Panc1 (cell line): Measurements from ENCODE around the gene COG7. TPM values are rescaled to one million over a fixed set of nuclear protein-coding genes. Genes with fewer than 3 reads are reported as not detected.

Source experiments
- ATAC-seq: fragments of 200-7000 bp; cut with Tn5 transposase; 2 replicates; pipeline ENCODE4 v1.9.1; 2020; ENCODE audit warnings: mild to moderate bottlenecking, moderate library complexity
- BruUV-seq: library from RNA; stranded (reverse); fragments of 400-500 nt; replicated peaks from 2 replicates; lab custom pipeline; 2021; lab: Mats Ljungman, UMichigan
- CTCF ChIA-PET: fragments of 300-600 bp; sonication (Branson Sonifier 250); formaldehyde crosslinking; loops from one replicate; lab custom pipeline; 2022; ENCODE audit warnings: antibody characterized with exemption; lab: Charles Lee
- POLR2A ChIA-PET: fragments of 300-600 bp; sonication (Branson Sonifier 250); formaldehyde crosslinking; loops from one replicate; lab custom pipeline; 2022; ENCODE audit warnings: antibody characterized with exemption; lab: Charles Lee
- DNase-seq: peaks from one replicate; pipeline ENCODE4 v3.0.0-alpha.2; 2010; ENCODE audit warnings: low read depth, low spot score
- H3K27ac ChIP-seq: 2 replicates; pipeline ENCODE4 v1.5.1; 2011; ENCODE audit warnings: mild to moderate bottlenecking, low read length, inconsistent platforms
- H3K27me3 ChIP-seq: fragments of 200-500 bp; sonication (Bioruptor generic); 2 replicates; pipeline ENCODE4 v1.6.0; 2014; ENCODE audit warnings: low read length, inconsistent platforms; ENCODE audit not compliant: control insufficient read depth, insufficient read depth
- H3K36me3 ChIP-seq: fragments of 200-500 bp; sonication (Bioruptor generic); 2 replicates; pipeline ENCODE4 v1.5.1; 2014; ENCODE audit warnings: inconsistent platforms, mild to moderate bottlenecking, low read length, moderate library complexity; ENCODE audit not compliant: control insufficient read depth, insufficient read depth
- H3K4me1 ChIP-seq: 2 replicates; pipeline ENCODE4 v1.5.1; 2011; ENCODE audit warnings: inconsistent platforms, mild to moderate bottlenecking, low read length, moderate library complexity; ENCODE audit not compliant: control insufficient read depth, insufficient read depth
- H3K4me3 ChIP-seq, 2 experiments: 2 replicates each; pipeline ENCODE4 v1.5.1; 2011 to 2012; ENCODE audit warnings: low read depth in 2 of 2, low read length in 2 of 2, mild to moderate bottlenecking in 2 of 2, inconsistent platforms in 1 of 2, moderate library complexity in 1 of 2
- H3K9me3 ChIP-seq: fragments of 200-500 bp; sonication (Bioruptor generic); 2 replicates; pipeline ENCODE4 v1.5.1; 2014; ENCODE audit warnings: low read depth, mild to moderate bottlenecking, inconsistent platforms, low read length, moderate library complexity; ENCODE audit not compliant: control insufficient read depth, insufficient read depth
- POLR2AphosphoS5 ChIP-seq: IDR thresholded peaks from 2 replicates; pipeline ENCODE4 v1.6.1; 2012; ENCODE audit warnings: mild to moderate bottlenecking, low read depth, low read length, moderate library complexity
- SIN3A ChIP-seq: IDR thresholded peaks from 2 replicates; pipeline ENCODE4 v1.6.1; 2012; ENCODE audit warnings: low read depth, mild to moderate bottlenecking, low read length, moderate library complexity, borderline replicate concordance; ENCODE audit not compliant: insufficient read depth
- TCF7L2 ChIP-seq: IDR thresholded peaks from 2 replicates; pipeline ENCODE4 v1.6.1; 2011; ENCODE audit warnings: mild to moderate bottlenecking, low read depth, low read length, inconsistent platforms
- in situ Hi-C: cut with HindIII; loops from 2 replicates; pipeline ENCODE4 v1.10.0; 2016; ENCODE audit warnings: low sequenced_read_pairs, low pct_unique_long_range_greater_than_20kb
- intact Hi-C: fragments of 100-400 bp; cut with micrococcal nuclease; formaldehyde crosslinking; loops from one replicate; pipeline ENCODE4 v1.10.0; 2022; ENCODE audit not compliant: unreplicated experiment
- total RNA-seq: library from RNA; stranded (reverse); gene quantifications from one replicate; pipeline ENCODE4 v1.2.1, GENCODE V29; 2021; ENCODE audit not compliant: unreplicated experiment
- TF ChIP-seq, protein P1 (sequence below): fragments of 450-650 bp; IDR thresholded peaks from 2 replicates; pipeline ENCODE4 v1.5.1; 2017; ENCODE audit warnings: mild to moderate bottlenecking
- TF ChIP-seq, protein P2 (sequence below), 2 experiments: IDR thresholded peaks; 2 replicates each; pipeline ENCODE4 v1.6.1; 2011 to 2012; ENCODE audit warnings: low read depth in 2 of 2, control low read depth in 1 of 2, low read length in 1 of 2, mild to moderate bottlenecking in 1 of 2, moderate library complexity in 1 of 2; ENCODE audit not compliant: insufficient read depth in 1 of 2

COG7 gene
- total RNA-seq, 1 experiment from 2014 or later: 25.3 TPM

DNA sequence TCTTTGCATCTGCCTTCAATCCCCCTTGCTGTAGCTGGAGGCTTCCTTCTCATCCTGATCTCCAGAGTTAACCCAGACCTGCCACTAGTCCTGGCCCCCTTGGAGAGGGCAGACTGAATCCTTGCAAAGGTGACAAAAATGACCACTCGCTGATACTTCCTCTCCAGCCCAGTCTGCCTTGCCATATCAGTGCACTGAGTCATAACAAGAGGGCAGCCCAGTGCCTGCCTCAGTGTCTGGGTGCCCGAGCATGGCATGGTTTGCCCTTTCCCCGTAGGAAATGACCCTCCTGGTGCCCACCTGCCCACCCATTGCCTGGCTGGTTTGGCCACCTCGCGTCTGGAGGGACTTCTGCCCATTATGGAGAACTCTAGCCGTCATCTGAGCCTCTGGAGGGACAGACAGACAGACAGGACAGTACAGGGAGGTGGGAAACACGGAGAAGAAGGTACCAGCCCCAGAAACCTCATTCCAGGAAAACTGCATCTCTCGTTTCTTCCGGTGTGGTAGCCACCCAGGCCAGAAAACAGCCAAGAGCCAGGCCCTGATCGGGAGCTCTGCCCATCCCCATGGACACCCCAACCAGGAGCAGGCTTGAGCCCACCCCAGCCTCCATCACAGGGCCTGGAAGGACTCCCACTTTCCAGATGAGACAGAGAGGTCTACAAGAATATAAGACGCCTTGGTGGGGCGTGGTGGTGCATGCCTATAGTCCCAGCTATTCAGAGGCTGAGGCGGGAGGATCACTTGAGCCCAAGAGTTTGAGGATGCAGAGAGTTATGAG lies 79.4 kb downstream of the COG7 start:
- H3K9me3 ChIP-seq: no peaks in the 10 kb centered on the region
- no peak overlapping the region for H3K4me3 ChIP-seq
- no TSS peak for BruUV-seq
- H3K27ac ChIP-seq: no peak overlapping the region
- POLR2A ChIA-PET: no interaction called here
- H3K27me3 ChIP-seq: no peaks in the 10 kb centered on the region
- DNase-seq (no peak), ATAC-seq (no peak)
- no peaks in the 10 kb centered on the region for H3K36me3 ChIP-seq
- CTCF ChIA-PET: no interaction called here
- peaks cover 5% of the 10 kb centered on the region for H3K4me1 ChIP-seq
- in situ Hi-C loops (no loop called here), intact Hi-C loops (no loop called here)
- TF ChIP-seq TCF7L2 (no peak), POLR2AphosphoS5 (no peak), SIN3A (no peak)
- TF ChIP-seq, protein P1, sequence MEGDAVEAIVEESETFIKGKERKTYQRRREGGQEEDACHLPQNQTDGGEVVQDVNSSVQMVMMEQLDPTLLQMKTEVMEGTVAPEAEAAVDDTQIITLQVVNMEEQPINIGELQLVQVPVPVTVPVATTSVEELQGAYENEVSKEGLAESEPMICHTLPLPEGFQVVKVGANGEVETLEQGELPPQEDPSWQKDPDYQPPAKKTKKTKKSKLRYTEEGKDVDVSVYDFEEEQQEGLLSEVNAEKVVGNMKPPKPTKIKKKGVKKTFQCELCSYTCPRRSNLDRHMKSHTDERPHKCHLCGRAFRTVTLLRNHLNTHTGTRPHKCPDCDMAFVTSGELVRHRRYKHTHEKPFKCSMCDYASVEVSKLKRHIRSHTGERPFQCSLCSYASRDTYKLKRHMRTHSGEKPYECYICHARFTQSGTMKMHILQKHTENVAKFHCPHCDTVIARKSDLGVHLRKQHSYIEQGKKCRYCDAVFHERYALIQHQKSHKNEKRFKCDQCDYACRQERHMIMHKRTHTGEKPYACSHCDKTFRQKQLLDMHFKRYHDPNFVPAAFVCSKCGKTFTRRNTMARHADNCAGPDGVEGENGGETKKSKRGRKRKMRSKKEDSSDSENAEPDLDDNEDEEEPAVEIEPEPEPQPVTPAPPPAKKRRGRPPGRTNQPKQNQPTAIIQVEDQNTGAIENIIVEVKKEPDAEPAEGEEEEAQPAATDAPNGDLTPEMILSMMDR: no peak
- TF ChIP-seq, protein P2, sequence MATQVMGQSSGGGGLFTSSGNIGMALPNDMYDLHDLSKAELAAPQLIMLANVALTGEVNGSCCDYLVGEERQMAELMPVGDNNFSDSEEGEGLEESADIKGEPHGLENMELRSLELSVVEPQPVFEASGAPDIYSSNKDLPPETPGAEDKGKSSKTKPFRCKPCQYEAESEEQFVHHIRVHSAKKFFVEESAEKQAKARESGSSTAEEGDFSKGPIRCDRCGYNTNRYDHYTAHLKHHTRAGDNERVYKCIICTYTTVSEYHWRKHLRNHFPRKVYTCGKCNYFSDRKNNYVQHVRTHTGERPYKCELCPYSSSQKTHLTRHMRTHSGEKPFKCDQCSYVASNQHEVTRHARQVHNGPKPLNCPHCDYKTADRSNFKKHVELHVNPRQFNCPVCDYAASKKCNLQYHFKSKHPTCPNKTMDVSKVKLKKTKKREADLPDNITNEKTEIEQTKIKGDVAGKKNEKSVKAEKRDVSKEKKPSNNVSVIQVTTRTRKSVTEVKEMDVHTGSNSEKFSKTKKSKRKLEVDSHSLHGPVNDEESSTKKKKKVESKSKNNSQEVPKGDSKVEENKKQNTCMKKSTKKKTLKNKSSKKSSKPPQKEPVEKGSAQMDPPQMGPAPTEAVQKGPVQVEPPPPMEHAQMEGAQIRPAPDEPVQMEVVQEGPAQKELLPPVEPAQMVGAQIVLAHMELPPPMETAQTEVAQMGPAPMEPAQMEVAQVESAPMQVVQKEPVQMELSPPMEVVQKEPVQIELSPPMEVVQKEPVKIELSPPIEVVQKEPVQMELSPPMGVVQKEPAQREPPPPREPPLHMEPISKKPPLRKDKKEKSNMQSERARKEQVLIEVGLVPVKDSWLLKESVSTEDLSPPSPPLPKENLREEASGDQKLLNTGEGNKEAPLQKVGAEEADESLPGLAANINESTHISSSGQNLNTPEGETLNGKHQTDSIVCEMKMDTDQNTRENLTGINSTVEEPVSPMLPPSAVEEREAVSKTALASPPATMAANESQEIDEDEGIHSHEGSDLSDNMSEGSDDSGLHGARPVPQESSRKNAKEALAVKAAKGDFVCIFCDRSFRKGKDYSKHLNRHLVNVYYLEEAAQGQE (IDR thresholded peaks at IDR 0.05; ENCODE audit: insufficient read depth in 1 of 2, low read depth in 2 of 2, low read length in 1 of 2): no peak

DNA sequence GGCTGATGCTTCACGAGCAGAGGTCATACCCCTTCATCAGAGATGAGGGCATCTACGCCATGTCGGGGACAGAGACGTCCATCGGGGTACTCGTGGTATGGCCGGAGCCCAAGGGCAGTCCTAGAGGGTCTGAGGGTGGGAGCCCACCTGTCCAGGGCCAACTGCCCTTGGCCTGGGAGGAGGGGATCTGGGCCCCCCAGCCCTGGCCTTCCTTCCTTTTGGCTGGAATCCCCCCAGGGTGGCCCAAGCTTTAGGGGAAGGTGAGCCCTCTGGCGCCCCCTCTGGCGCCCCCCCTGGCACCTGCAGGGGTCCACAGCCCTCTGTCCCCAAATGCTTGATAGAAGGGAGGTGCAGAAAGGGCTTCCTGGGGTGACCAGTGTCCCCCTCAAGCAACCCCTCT lies 81.6 kb downstream of the COG7 start:
- no peaks in the 10 kb centered on the region for H3K9me3 ChIP-seq
- in situ Hi-C loops (no loop called here), intact Hi-C loops (no loop called here)
- CTCF ChIA-PET: no interaction called here
- BruUV-seq: no TSS peak
- H3K4me3 ChIP-seq: no peak overlapping the region
- peaks cover 9% of the 10 kb centered on the region for H3K4me1 ChIP-seq
- H3K27me3 ChIP-seq: no peaks in the 10 kb centered on the region
- ATAC-seq: no peak
- TF ChIP-seq SIN3A (no peak), TCF7L2 (no peak)
- TF ChIP-seq, protein P2 (IDR thresholded peaks at IDR 0.05; ENCODE audit: insufficient read depth in 1 of 2, low read depth in 2 of 2, low read length in 1 of 2): no peak
- TF ChIP-seq, protein P1: no peak
- no peak overlapping the region for H3K27ac ChIP-seq
- POLR2A ChIA-PET: no interaction called here
- DNase-seq: no peak
- H3K36me3 ChIP-seq: no peaks in the 10 kb centered on the region
